Endothelial cell (in vitro differentiated cells): ENCODE measurements around the gene XRCC4. TPM values are rescaled to one million over a fixed set of nuclear protein-coding genes. Genes with fewer than 3 reads are reported as not detected.
"Not testable (repeated sequence)": the region's sequence is repeated elsewhere in the genome, so short reads cannot be mapped to it uniquely, and the experiment has no call there.

Source experiments
- DNase-seq: peaks from one replicate; pipeline ENCODE4 v3.0.0; 2021; ENCODE audit warnings: low spot score
- H3K27ac Mint-ChIP-seq: one replicate; pipeline ENCODE4 v1.8.0; 2021; ENCODE audit warnings: mixed read lengths, inconsistent platforms; ENCODE audit not compliant: unreplicated experiment
- H3K27me3 Mint-ChIP-seq: one replicate; pipeline ENCODE4 v1.8.0; 2021; ENCODE audit warnings: mild to moderate bottlenecking, moderate library complexity, mixed read lengths, inconsistent platforms; ENCODE audit not compliant: unreplicated experiment
- H3K36me3 Mint-ChIP-seq: one replicate; pipeline ENCODE4 v1.8.0; 2021; ENCODE audit warnings: mild to moderate bottlenecking, low read depth, mixed read lengths, inconsistent platforms; ENCODE audit not compliant: unreplicated experiment
- H3K4me1 Mint-ChIP-seq: one replicate; pipeline ENCODE4 v1.8.0; 2021; ENCODE audit warnings: mild to moderate bottlenecking, mixed read lengths, inconsistent platforms; ENCODE audit not compliant: unreplicated experiment
- H3K4me3 Mint-ChIP-seq: one replicate; pipeline ENCODE4 v1.8.0; 2021; ENCODE audit warnings: mild to moderate bottlenecking, mixed read lengths, inconsistent platforms; ENCODE audit not compliant: unreplicated experiment
- H3K9me3 Mint-ChIP-seq: one replicate; pipeline ENCODE4 v1.8.0; 2021; ENCODE audit warnings: mixed read lengths, inconsistent platforms; ENCODE audit not compliant: unreplicated experiment
- total RNA-seq: library from RNA; stranded (reverse); fragmentation: NEBNext Ultra II Directional; extraction: Animal tissue kit (Norgen Biotek cat#: 25700); gene quantifications from one replicate; pipeline ENCODE4 v1.2.1, GENCODE V29; 2021; ENCODE audit not compliant: unreplicated experiment
- TF ChIP-seq, protein P1 (sequence below): fragments of 200-600 bp; sonication (generic); IDR thresholded peaks from one replicate; pipeline ENCODE4 v1.5.0; 2021; ENCODE audit warnings: antibody characterized with exemption; ENCODE audit not compliant: unreplicated experiment

The XRCC4 gene
- total RNA-seq, 1 donor from 2014 or later: 6.8 TPM

DNA sequence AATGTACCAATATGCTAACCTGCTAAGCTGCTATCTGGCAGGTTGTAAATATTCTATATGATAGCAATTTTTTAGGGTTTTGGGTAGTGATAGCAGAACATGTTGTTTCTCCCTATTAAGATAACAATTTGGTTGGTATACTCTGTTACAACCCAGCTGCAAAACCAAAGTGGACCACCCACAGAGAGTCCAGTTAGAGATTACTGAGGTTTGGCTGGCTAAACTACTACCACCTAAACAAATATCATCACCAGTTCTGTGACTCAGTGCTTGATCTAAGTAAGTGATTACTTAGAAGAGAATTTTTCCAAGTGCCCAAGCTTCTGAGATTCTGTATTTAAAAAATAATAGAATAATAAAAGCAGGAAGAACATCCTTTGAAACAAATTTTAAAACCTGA is 72.3 kb downstream of the XRCC4 start:
- H3K4me1 Mint-ChIP-seq: no peaks in the 10 kb centered on the region

DNA sequence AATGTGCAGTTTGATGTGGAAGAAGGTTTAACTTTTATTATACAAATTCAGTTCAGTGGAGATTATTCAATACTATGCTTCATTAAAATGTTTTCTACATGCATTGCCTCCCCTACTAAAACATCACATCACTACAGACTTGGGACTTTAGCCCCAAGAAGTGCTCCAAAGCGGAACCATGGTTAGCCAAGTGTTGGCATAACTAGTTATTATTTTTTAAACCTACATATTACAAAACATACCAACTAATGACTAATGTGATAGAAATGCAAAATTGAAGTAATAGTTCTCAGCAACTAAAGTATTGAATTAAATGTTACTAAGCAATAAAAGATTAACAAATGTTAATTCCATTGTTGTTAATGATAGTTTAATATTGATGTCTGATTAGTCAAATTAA is 74.5 kb downstream of the XRCC4 start:
- no peaks in the 10 kb centered on the region for H3K36me3 Mint-ChIP-seq
- no peak for DNase-seq
- TF ChIP-seq, protein P1, sequence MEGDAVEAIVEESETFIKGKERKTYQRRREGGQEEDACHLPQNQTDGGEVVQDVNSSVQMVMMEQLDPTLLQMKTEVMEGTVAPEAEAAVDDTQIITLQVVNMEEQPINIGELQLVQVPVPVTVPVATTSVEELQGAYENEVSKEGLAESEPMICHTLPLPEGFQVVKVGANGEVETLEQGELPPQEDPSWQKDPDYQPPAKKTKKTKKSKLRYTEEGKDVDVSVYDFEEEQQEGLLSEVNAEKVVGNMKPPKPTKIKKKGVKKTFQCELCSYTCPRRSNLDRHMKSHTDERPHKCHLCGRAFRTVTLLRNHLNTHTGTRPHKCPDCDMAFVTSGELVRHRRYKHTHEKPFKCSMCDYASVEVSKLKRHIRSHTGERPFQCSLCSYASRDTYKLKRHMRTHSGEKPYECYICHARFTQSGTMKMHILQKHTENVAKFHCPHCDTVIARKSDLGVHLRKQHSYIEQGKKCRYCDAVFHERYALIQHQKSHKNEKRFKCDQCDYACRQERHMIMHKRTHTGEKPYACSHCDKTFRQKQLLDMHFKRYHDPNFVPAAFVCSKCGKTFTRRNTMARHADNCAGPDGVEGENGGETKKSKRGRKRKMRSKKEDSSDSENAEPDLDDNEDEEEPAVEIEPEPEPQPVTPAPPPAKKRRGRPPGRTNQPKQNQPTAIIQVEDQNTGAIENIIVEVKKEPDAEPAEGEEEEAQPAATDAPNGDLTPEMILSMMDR: no peak
- H3K4me3 Mint-ChIP-seq: no peak overlapping the region
- no peaks in the 10 kb centered on the region for H3K4me1 Mint-ChIP-seq
- H3K27ac Mint-ChIP-seq: no peak overlapping the region
- no peaks in the 10 kb centered on the region for H3K9me3 Mint-ChIP-seq
- H3K27me3 Mint-ChIP-seq: no peaks in the 10 kb centered on the region

More for the DNA sequence above, 72.3 kb downstream of the XRCC4 start:
- TF ChIP-seq, protein P1: no peak
- Mint-ChIP-seq H3K27ac (no peak overlapping the region), H3K4me3 (no peak overlapping the region), H3K36me3 (no peaks in the 10 kb centered on the region), H3K27me3 (no peaks in the 10 kb centered on the region), H3K9me3 (no peaks in the 10 kb centered on the region)
- DNase-seq: no peak

DNA sequence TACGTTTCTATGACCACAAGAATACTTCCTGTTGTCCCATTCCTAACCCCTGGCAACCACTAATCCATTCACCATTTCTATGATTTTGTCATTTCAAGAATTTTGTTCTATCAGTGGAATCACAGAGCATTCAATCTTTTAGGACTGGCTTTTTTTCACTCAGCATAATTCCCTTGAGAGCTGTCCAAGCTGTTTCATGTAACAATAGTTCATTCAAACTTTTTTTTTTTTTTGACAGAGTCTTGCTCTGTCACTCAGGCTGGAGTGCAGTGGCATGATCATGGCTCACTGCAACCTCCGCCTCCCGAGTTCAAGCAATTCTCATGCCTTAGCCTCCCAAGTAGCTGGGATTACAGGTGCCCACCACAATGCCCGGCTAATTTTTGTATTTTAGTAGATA is 75.6 kb downstream of the XRCC4 start:
- not testable (repeated sequence) for DNase-seq, H3K36me3 Mint-ChIP-seq, H3K27me3 Mint-ChIP-seq, H3K27ac Mint-ChIP-seq, H3K4me1 Mint-ChIP-seq, H3K4me3 Mint-ChIP-seq, H3K9me3 Mint-ChIP-seq

DNA sequence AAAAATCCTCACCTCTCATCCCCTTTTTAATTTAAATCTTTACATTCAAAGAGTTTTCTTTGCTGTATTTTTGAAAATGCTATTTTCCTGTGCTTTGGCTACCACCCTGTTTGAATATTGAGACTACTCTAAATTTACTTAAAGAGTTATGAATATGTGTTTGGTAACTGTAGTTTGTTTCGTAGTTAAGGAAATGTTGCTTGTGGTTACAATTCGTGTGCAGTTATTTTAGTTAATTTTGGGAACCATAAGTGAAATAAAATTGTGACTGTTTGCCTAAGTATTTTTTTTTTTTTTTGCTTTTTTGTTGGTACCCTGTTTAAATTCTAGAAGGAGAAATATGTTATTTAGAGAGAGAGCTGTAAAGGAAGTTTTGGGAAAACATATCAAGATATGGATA is 78.7 kb downstream of the XRCC4 start:
- H3K4me3 Mint-ChIP-seq: no peak overlapping the region
- H3K27ac Mint-ChIP-seq: no peak overlapping the region
- no peak for DNase-seq
- no peaks in the 10 kb centered on the region for H3K36me3 Mint-ChIP-seq
- H3K9me3 Mint-ChIP-seq: no peaks in the 10 kb centered on the region
- no peaks in the 10 kb centered on the region for H3K27me3 Mint-ChIP-seq
- no peaks in the 10 kb centered on the region for H3K4me1 Mint-ChIP-seq
- TF ChIP-seq, protein P1: no peak

DNA sequence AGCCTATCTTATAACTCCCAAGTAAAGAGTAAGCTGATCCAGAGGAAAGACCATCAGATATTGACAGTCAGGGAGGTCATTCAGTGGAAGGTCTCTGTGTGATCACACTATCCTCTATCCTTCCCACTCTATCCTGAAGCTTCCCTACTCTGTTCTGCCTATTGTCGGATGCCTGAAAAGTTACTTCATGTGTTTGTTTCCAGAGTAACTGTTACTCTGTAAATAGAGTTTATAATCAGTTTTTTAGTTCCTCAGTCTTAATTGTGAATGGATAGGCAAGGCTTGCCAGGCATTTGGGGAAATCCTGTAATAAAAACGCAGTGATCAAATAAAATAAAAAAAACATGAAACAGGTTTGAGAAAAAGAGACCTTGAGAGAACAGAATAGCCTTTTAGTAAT is 79.8 kb downstream of the XRCC4 start:
- H3K36me3 Mint-ChIP-seq: no peaks in the 10 kb centered on the region
- no peaks in the 10 kb centered on the region for H3K4me1 Mint-ChIP-seq
- H3K9me3 Mint-ChIP-seq: no peaks in the 10 kb centered on the region
- no peak for DNase-seq
- TF ChIP-seq, protein P1: no peak
- H3K4me3 Mint-ChIP-seq: no peak overlapping the region
- no peak overlapping the region for H3K27ac Mint-ChIP-seq
- no peaks in the 10 kb centered on the region for H3K27me3 Mint-ChIP-seq

DNA sequence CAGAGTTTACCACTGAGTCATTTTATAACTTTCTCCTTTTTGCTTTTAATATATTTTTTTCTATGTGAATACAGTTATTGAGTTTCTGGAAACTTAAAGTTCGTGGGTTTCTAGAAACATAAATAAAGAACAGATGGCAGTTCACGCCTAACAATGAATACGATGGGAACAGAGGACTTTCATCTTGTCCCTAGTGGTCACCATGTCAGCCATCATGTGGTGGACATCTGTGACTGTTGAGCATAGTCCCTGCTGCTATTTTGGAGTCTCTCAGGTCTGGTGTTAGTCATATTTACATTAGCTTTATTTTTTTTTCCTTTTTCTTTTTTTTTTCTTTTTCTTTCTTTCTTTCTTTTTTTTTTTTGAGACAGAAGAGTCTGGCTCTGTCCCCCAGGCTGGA is 85.3 kb downstream of the XRCC4 start:
- no peak overlapping the region for H3K27ac Mint-ChIP-seq
- DNase-seq: no peak

More for the DNA sequence above, 85.3 kb downstream of the XRCC4 start:
- Mint-ChIP-seq H3K4me1 (no peaks in the 10 kb centered on the region), H3K9me3 (no peaks in the 10 kb centered on the region), H3K27me3 (no peaks in the 10 kb centered on the region), H3K4me3 (no peak overlapping the region), H3K36me3 (no peaks in the 10 kb centered on the region)
- TF ChIP-seq, protein P1: no peak
